ENCODE results near the gene TMEM86A.
"Not testable (repeated sequence)": the region's sequence is repeated elsewhere in the genome, so short reads cannot be mapped to it uniquely, and the experiment has no call there.

Gene TMEM86A

DNA sequence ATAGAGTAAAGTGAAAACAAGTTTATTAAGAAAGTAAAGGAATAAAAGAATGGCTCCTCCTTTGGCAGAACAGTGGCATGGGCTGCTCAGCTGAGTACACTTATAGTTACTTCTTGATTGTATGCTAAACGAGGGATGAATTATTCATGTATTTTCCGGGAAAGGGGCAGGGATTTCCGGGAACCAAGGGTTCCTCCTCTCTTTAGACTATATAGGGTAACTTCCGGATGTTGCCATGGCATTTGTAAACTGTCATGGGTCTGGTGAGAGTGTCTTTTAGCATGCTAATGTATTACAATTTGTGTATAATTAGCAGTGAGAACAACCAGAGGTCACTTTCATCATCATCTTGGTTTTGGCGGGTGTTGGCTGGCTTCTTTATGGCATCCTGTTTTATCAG lies 40.9 kb upstream of the TMEM86A start:
- Histone ChIP-seq H3K4me2 (ENCODE audit: low read length) (no peak overlapping the region), H3K9ac (ENCODE audit: low read length) (no peak overlapping the region), H2AFZ (ENCODE audit: low read depth, low read length) (no peak overlapping the region), H3K27ac (ENCODE audit: low read length) (no peak overlapping the region), H3K36me3 (replicated peaks; ENCODE audit: low read depth, low read length) (no peaks in the 10 kb centered on the region), H3K27me3 (ENCODE audit: low read depth, low read length) (peaks cover 11% of the 10 kb centered on the region), H3K9me3 (ENCODE audit: insufficient read depth, low read length) (no peaks in the 10 kb centered on the region), H3K79me2 (ENCODE audit: low read length) (no peaks in the 10 kb centered on the region), H4K20me1 (ENCODE audit: insufficient read depth, low read length) (no peaks in the 10 kb centered on the region), H3K4me3 (ENCODE audit: low read length) (no peak overlapping the region), H3K4me1 (ENCODE audit: low read length) (no peaks in the 10 kb centered on the region)
- TF ChIP-seq EZH2phosphoT487 (IDR thresholded peaks at IDR 0.05; ENCODE audit: low read depth) (no peak), CTCF (IDR thresholded peaks at IDR 0.05; ENCODE audit: low read depth, low read length) (no peak)

GRCh38 chr11:18665353-18665872 lies 33.2 kb upstream of the TMEM86A start:
- Histone ChIP-seq H3K4me1 (ENCODE audit: low read length) (peaks cover 13% of the 10 kb centered on the region), H3K27me3 (ENCODE audit: low read depth, low read length) (peaks cover 18% of the 10 kb centered on the region)
- H3K9me3 ChIP-seq (ENCODE audit: insufficient read depth, low read length); H3K4me2 ChIP-seq (ENCODE audit: low read length); H2AFZ ChIP-seq (ENCODE audit: low read depth, low read length); H3K9ac ChIP-seq (ENCODE audit: low read length); H3K27ac ChIP-seq (ENCODE audit: low read length); H3K4me3 ChIP-seq (ENCODE audit: low read length); H3K79me2 ChIP-seq (ENCODE audit: low read length); H3K36me3 ChIP-seq (replicated peaks; ENCODE audit: low read depth, low read length); H4K20me1 ChIP-seq (ENCODE audit: insufficient read depth, low read length): not testable (repeated sequence)

GRCh38 chr11:18668131-18668530 lies 30.4 kb upstream of the TMEM86A start:
- H3K79me2 ChIP-seq (ENCODE audit: low read length): no peaks in the 10 kb centered on the region
- H2AFZ ChIP-seq (ENCODE audit: low read depth, low read length): no peak overlapping the region
- no peaks in the 10 kb centered on the region for H3K36me3 ChIP-seq (replicated peaks; ENCODE audit: low read depth, low read length)
- peaks cover 18% of the 10 kb centered on the region for H3K27me3 ChIP-seq (ENCODE audit: low read depth, low read length)
- no peaks in the 10 kb centered on the region for H4K20me1 ChIP-seq (ENCODE audit: insufficient read depth, low read length)
- peaks cover 14% of the 10 kb centered on the region for H3K4me1 ChIP-seq (ENCODE audit: low read length)
- TF ChIP-seq CTCF (IDR thresholded peaks at IDR 0.05; ENCODE audit: low read depth, low read length): no peak
- no peak for TF ChIP-seq EZH2phosphoT487 (IDR thresholded peaks at IDR 0.05; ENCODE audit: low read depth)
- H3K4me2 ChIP-seq (ENCODE audit: low read length): no peak overlapping the region
- no peak overlapping the region for H3K9ac ChIP-seq (ENCODE audit: low read length)
- H3K27ac ChIP-seq (ENCODE audit: low read length): no peak overlapping the region
- H3K4me3 ChIP-seq (ENCODE audit: low read length): no peak overlapping the region
- no peaks in the 10 kb centered on the region for H3K9me3 ChIP-seq (ENCODE audit: insufficient read depth, low read length)

DNA sequence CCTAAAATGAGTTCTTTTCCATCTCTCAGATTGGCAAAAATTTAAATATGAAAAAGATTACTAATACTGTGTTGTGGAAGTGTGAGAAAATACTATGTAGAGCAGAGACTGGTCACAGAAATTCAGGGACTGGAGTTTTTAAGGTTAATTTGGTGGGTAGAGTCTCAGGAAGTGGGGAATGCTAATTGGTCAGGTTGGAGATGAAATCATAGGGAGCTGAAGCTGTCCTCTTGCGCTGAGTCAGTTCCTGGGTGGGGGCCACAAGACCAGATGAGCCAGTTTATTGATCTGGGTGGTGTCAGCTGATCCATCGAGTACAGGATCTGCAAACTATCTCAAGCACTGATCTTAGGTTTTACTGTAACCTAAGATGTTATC lies 29.4 kb upstream of the TMEM86A start:
- H3K36me3 ChIP-seq (replicated peaks; ENCODE audit: low read depth, low read length): no peaks in the 10 kb centered on the region
- no peak overlapping the region for H3K27ac ChIP-seq (ENCODE audit: low read length)
- H3K27me3 ChIP-seq (ENCODE audit: low read depth, low read length): peaks cover 18% of the 10 kb centered on the region
- no peak overlapping the region for H3K4me3 ChIP-seq (ENCODE audit: low read length)
- no peak overlapping the region for H2AFZ ChIP-seq (ENCODE audit: low read depth, low read length)
- peaks cover 20% of the 10 kb centered on the region for H3K4me1 ChIP-seq (ENCODE audit: low read length)
- TF ChIP-seq EZH2phosphoT487 (IDR thresholded peaks at IDR 0.05; ENCODE audit: low read depth): no peak
- H4K20me1 ChIP-seq (ENCODE audit: insufficient read depth, low read length): no peaks in the 10 kb centered on the region
- no peaks in the 10 kb centered on the region for H3K79me2 ChIP-seq (ENCODE audit: low read length)
- H3K9ac ChIP-seq (ENCODE audit: low read length): no peak overlapping the region
- H3K4me2 ChIP-seq (ENCODE audit: low read length): no peak overlapping the region
- no peaks in the 10 kb centered on the region for H3K9me3 ChIP-seq (ENCODE audit: insufficient read depth, low read length)

- Histone ChIP-seq H3K4me1 (ENCODE audit: low read length) (peaks cover 20% of the 10 kb centered on the region), H3K27me3 (ENCODE audit: low read depth, low read length) (peaks cover 18% of the 10 kb centered on the region), H3K36me3 (replicated peaks; ENCODE audit: low read depth, low read length) (no peaks in the 10 kb centered on the region), H4K20me1 (ENCODE audit: insufficient read depth, low read length) (no peaks in the 10 kb centered on the region), H2AFZ (ENCODE audit: low read depth, low read length) (no peak overlapping the region), H3K4me3 (ENCODE audit: low read length) (no peak overlapping the region), H3K9me3 (ENCODE audit: insufficient read depth, low read length) (no peaks in the 10 kb centered on the region), H3K9ac (ENCODE audit: low read length) (no peak overlapping the region), H3K27ac (ENCODE audit: low read length) (no peak overlapping the region), H3K79me2 (ENCODE audit: low read length) (no peaks in the 10 kb centered on the region), H3K4me2 (ENCODE audit: low read length) (no peak overlapping the region)
- TF ChIP-seq CTCF (IDR thresholded peaks at IDR 0.05; ENCODE audit: low read depth, low read length) (no peak), EZH2phosphoT487 (IDR thresholded peaks at IDR 0.05; ENCODE audit: low read depth) (no peak)
These were observed 28.9 kb upstream of the TMEM86A start for GRCh38 chr11:18669711-18670110.
